Spleen (tissue), 11 donors: ENCODE measurements around the gene MCOLN2. TPM values are rescaled to one million over a fixed set of nuclear protein-coding genes. Genes with fewer than 3 reads are reported as not detected.
A peak's percentile ranks its signal among the peaks of the same experiment; 100 is the strongest.

Experiments used
- DNase-seq: peaks from one replicate; pipeline ENCODE4 v3.0.0-alpha.2; 2020
- H3K27ac ChIP-seq, 8 donors: fragments of 200-600 bp; sonication (generic) in 7 of 8; 1 replicate in 4 of 8; 2 replicates in 4 of 8; pipeline versions ENCODE4 v1.5.0 to v1.8.0; 2016 to 2021; ENCODE audit warnings: inconsistent platforms in 4 of 8, mild to moderate bottlenecking in 4 of 8, moderate library complexity in 1 of 8
- H3K27me3 ChIP-seq, 7 donors: fragments of 200-600 bp; sonication (generic) in 6 of 7; replicated peaks in 1 of 7; 1 replicate in 4 of 7; 2 replicates in 3 of 7; pipeline versions ENCODE4 v1.5.0 to v1.8.0; 2016 to 2021; ENCODE audit warnings: inconsistent platforms in 3 of 7, mild to moderate bottlenecking in 1 of 7
- H3K36me3 ChIP-seq, 6 donors: fragments of 200-600 bp; sonication (generic) in 5 of 6; 1 replicate in 4 of 6; 2 replicates in 2 of 6; pipeline versions ENCODE4 v1.5.0 to v1.8.0; 2016 to 2021; ENCODE audit warnings: inconsistent platforms in 2 of 6
- H3K4me1 ChIP-seq, 6 donors: fragments of 200-600 bp; sonication (generic) in 5 of 6; 1 replicate in 3 of 6; 2 replicates in 3 of 6; pipeline versions ENCODE4 v1.5.0 to v1.8.0; 2016 to 2021; ENCODE audit warnings: inconsistent platforms in 3 of 6
- H3K4me3 ChIP-seq, 8 donors: fragments of 200-600 bp; sonication (generic) in 7 of 8; 1 replicate in 4 of 8; 2 replicates in 4 of 8; pipeline versions ENCODE4 v1.5.0 to v1.8.0; 2016 to 2021; ENCODE audit warnings: inconsistent platforms in 4 of 8, mild to moderate bottlenecking in 4 of 8, moderate library complexity in 2 of 8
- H3K9me3 ChIP-seq, 8 donors: fragments of 200-600 bp; sonication (generic) in 7 of 8; 1 replicate in 4 of 8; 2 replicates in 4 of 8; pipeline versions ENCODE4 v1.5.0 to v1.8.0; 2016 to 2021; ENCODE audit warnings: inconsistent platforms in 4 of 8
- POLR2A ChIP-seq, 3 donors: fragments of 450-650 bp; IDR thresholded peaks; one replicate each; pipeline ENCODE4 v1.5.1; 2017; ENCODE audit warnings: antibody characterized with exemption in 3 of 3, mild to moderate bottlenecking in 1 of 3
- POLR2AphosphoS5 ChIP-seq, 3 donors: sonication (generic); formaldehyde crosslinking; IDR thresholded peaks; one replicate each; pipeline ENCODE4 v1.5.1; 2017; ENCODE audit warnings: antibody characterized with exemption in 3 of 3
- WGBS, 5 donors: extraction: QIAGEN DNeasy Blood & Tissue Kit in 3 of 5; methylation state at CpG; one replicate each; pipeline versions ENCODE4 v1.1.5 to v1.1.7; 2013 to 2018; 5-methylcytosine and 5-hydroxymethylcytosine counted together
- intact Hi-C: fragments of 100-400 bp; cut with DNase I; formaldehyde crosslinking; loops from one replicate; pipeline ENCODE4 v1.15.0; 2023; ENCODE audit warnings: low total_unique reads
- polyA plus RNA-seq, 3 donors: library from polyadenylated mRNA; stranded (reverse); fragments of 200-250 nt; gene quantifications; one replicate each; pipeline ENCODE4 v1.2.1, GENCODE V29; 2013
- total RNA-seq, 7 donors: library from RNA; depleted of rRNA in 3 of 7; stranded (reverse); fragments of >200 nt in 3 of 7; fragmentation: NEBNext Ultra II Directional in 4 of 7; extraction: Animal tissue kit (Norgen Biotek cat#: 25700) in 4 of 7; gene quantifications; one replicate each; pipeline versions ENCODE4 v1.1.0 to v1.2.1, GENCODE V29; 2016 to 2021
- TF ChIP-seq, protein P1 (sequence below), 11 experiments: fragments of 200-600 bp in 7 of 11; fragments of 450-650 bp in 4 of 11; sonication (generic) in 4 of 11; IDR thresholded peaks in 8 of 11; conservative IDR thresholded peaks in 3 of 11; 1 replicate in 7 of 11; 2 replicates in 4 of 11; pipeline versions ENCODE4 v1.4.0 to v1.8.0; 2016 to 2021; ENCODE audit warnings: antibody characterized with exemption in 11 of 11, inconsistent platforms in 4 of 11, mild to moderate bottlenecking in 1 of 11
- donor health status: healthy with polysubstance abuse.
- donor health status: DM: no; HTN: no; CAD: no; lungs with moderate emphysema.
- donor health status: DM: no; HTN: no; CAD: no.
- donor health status: Bipolar disorder and iron deficiency.
- donor health status: healthy.
- donor health status: DM: no; HTN: no; CAD: no.
- donor health status: DM: yes; HTN: yes; CAD: no.

The MCOLN2 gene
- total and polyA plus RNA-seq, 10 donors = 13.1 to 32.8 (median 16.9) TPM

- H3K27ac ChIP-seq = no peak overlapping the region
- H3K36me3 ChIP-seq = no peaks in the 10 kb centered on the region
- H3K27me3 ChIP-seq = peaks cover 0 to 17% (median 0%) of the 10 kb centered on the region in 7 donors
- WGBS, 5 donors = 77 to 92% (median 88%) methylated on average over 1 of the region's 1 CpG
- H3K9me3 ChIP-seq = peaks cover 0 to 8% (median 3%) of the 10 kb centered on the region in 8 donors
- TF ChIP-seq POLR2AphosphoS5 (IDR thresholded peaks at IDR 0.05) (no peak), POLR2A (IDR thresholded peaks at IDR 0.05) (no peak)
- TF ChIP-seq, protein P1, sequence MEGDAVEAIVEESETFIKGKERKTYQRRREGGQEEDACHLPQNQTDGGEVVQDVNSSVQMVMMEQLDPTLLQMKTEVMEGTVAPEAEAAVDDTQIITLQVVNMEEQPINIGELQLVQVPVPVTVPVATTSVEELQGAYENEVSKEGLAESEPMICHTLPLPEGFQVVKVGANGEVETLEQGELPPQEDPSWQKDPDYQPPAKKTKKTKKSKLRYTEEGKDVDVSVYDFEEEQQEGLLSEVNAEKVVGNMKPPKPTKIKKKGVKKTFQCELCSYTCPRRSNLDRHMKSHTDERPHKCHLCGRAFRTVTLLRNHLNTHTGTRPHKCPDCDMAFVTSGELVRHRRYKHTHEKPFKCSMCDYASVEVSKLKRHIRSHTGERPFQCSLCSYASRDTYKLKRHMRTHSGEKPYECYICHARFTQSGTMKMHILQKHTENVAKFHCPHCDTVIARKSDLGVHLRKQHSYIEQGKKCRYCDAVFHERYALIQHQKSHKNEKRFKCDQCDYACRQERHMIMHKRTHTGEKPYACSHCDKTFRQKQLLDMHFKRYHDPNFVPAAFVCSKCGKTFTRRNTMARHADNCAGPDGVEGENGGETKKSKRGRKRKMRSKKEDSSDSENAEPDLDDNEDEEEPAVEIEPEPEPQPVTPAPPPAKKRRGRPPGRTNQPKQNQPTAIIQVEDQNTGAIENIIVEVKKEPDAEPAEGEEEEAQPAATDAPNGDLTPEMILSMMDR (IDR thresholded peaks at IDR 0.05 in 8 of 11, conservative IDR thresholded peaks at IDR 0.05 in 3 of 11) = no peak
- no peaks in the 10 kb centered on the region for H3K4me1 ChIP-seq
- intact Hi-C loops = no loop called here
- no peak for DNase-seq
- no peak overlapping the region for H3K4me3 ChIP-seq
Observed at GRCh38 chr1:84899969-84900368, 96.9 kb downstream of the MCOLN2 start.

DNA sequence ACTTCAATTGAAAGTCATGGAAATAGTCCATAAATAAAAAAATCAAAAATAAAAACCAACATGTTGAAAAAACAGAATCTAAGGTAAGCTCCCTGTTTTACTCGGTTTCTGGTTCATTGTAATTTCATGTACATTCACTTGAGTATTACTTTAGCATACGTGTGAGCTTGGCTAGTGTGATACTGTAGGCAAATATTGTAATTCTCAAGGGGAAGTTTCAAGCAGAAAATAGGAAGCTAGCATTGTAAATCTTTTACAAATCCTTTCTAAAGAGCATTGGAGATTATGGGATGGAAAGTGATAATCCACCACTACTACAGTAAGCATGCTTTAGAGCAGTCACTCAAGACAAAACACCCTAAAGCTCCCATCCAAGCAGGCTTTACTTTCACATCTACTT is 100.6 kb downstream of the MCOLN2 start:
- no peaks in the 10 kb centered on the region for H3K36me3 ChIP-seq
- H3K9me3 ChIP-seq = no peaks in the 10 kb centered on the region
- no peak overlapping the region for H3K4me3 ChIP-seq
- intact Hi-C loops = no loop called here
- WGBS, 5 donors = 55 to 72% (median 63%) methylated on average over 2 of the region's 2 CpGs
- no peak overlapping the region for H3K27ac ChIP-seq
- peaks cover 0 to 54% (median 27%) of the 10 kb centered on the region in 7 donors for H3K27me3 ChIP-seq
- no peak for DNase-seq
- TF ChIP-seq, protein P1 (IDR thresholded peaks at IDR 0.05 in 8 of 11, conservative IDR thresholded peaks at IDR 0.05 in 3 of 11) = no peak
- TF ChIP-seq POLR2A (IDR thresholded peaks at IDR 0.05) (no peak), POLR2AphosphoS5 (IDR thresholded peaks at IDR 0.05) (no peak)
- H3K4me1 ChIP-seq = peaks cover 0 to 15% (median 14%) of the 10 kb centered on the region in 6 donors

GRCh38 chr1:84892705-84893618 is 104.0 kb downstream of the MCOLN2 start, which contains the start of gene LPAR3:
LPAR3 (minus strand) TSS chr1:84893206; CDS start chr1:84866120, 27,086 bp downstream.
- 2 to 5% (median 3%) methylated on average over 27 to 93 of the region's 93 CpGs for WGBS, 5 donors
- peak within 1 kb of the TSS in 7 of 8 donors; percentile 23 to 65 (median 32) for H3K4me3 ChIP-seq
- H3K4me1 ChIP-seq = peaks cover 0 to 15% (median 14%) of the 10 kb centered on the region in 6 donors
- intact Hi-C loops = no loop called here
- H3K27me3 ChIP-seq = peaks cover 0 to 57% (median 27%) of the 10 kb centered on the region in 7 donors
- H3K36me3 ChIP-seq = no peaks in the 10 kb centered on the region
- H3K27ac ChIP-seq = no peak within 1 kb of the TSS
- TF ChIP-seq POLR2A (IDR thresholded peaks at IDR 0.05) (no peak), POLR2AphosphoS5 (IDR thresholded peaks at IDR 0.05) (no peak)
- TF ChIP-seq, protein P1 (IDR thresholded peaks at IDR 0.05 in 8 of 11, conservative IDR thresholded peaks at IDR 0.05 in 3 of 11) = no peak
- H3K9me3 ChIP-seq = no peaks in the 10 kb centered on the region
- no peak for DNase-seq

- TF ChIP-seq POLR2AphosphoS5 (IDR thresholded peaks at IDR 0.05) (no peak), POLR2A (IDR thresholded peaks at IDR 0.05) (no peak)
- TF ChIP-seq, protein P1 (IDR thresholded peaks at IDR 0.05 in 8 of 11, conservative IDR thresholded peaks at IDR 0.05 in 3 of 11) = no peak
- H3K36me3 ChIP-seq = no peaks in the 10 kb centered on the region
- intact Hi-C loops = no loop called here
- H3K27ac ChIP-seq = no peak overlapping the region
- H3K9me3 ChIP-seq = no peaks in the 10 kb centered on the region
- WGBS, 5 donors = 86 to 97% (median 94%) methylated on average over 2 of the region's 2 CpGs
- peaks cover 0 to 46% (median 27%) of the 10 kb centered on the region in 7 donors for H3K27me3 ChIP-seq
- H3K4me3 ChIP-seq = no peak overlapping the region
- no peak for DNase-seq
- peaks cover 0 to 15% (median 14%) of the 10 kb centered on the region in 6 donors for H3K4me1 ChIP-seq
Observed at GRCh38 chr1:84890566-84890965, 106.3 kb downstream of the MCOLN2 start.
